Measurements from ENCODE around the gene SLC16A2.
"Not testable (repeated sequence)": the region's sequence is repeated elsewhere in the genome, so short reads cannot be mapped to it uniquely, and the experiment has no call there.

SLC16A2 gene

GRCh38 chrX:74448669-74449068 is 27.4 kb downstream of the SLC16A2 start:
- no peak for DNase-seq

- DNase-seq: no peak
These were observed 28.1 kb downstream of the SLC16A2 start for GRCh38 chrX:74449322-74449936.

- DNase-seq: no peak
These were observed 28.6 kb downstream of the SLC16A2 start for GRCh38 chrX:74449937-74450330.

- DNase-seq: no peak
These were observed 29.6 kb downstream of the SLC16A2 start for GRCh38 chrX:74450803-74451449.

- DNase-seq: no peak
These were observed 30.3 kb downstream of the SLC16A2 start for GRCh38 chrX:74451450-74452198.

- DNase-seq: no peak
These were observed 30.8 kb downstream of the SLC16A2 start for GRCh38 chrX:74452199-74452481.

- no peak for DNase-seq
These were observed 31.9 kb downstream of the SLC16A2 start for GRCh38 chrX:74453178-74453577.

GRCh38 chrX:74454233-74454632 is 32.9 kb downstream of the SLC16A2 start:
- DNase-seq: not testable (repeated sequence)

GRCh38 chrX:74458736-74459135 is 37.4 kb downstream of the SLC16A2 start:
- DNase-seq: no peak

- no peak for DNase-seq
These were observed 40.1 kb downstream of the SLC16A2 start for GRCh38 chrX:74461384-74461783.

- no peak for DNase-seq
These were observed 43.4 kb downstream of the SLC16A2 start for GRCh38 chrX:74464722-74465121.

- no peak for DNase-seq
These were observed 44.1 kb downstream of the SLC16A2 start for GRCh38 chrX:74465424-74465823.

- DNase-seq: no peak
These were observed 46.4 kb downstream of the SLC16A2 start for GRCh38 chrX:74467656-74468055.

- DNase-seq: not testable (repeated sequence)
These were observed 51.8 kb downstream of the SLC16A2 start for GRCh38 chrX:74473116-74473515.

GRCh38 chrX:74490247-74490646 is 69.0 kb downstream of the SLC16A2 start:
- DNase-seq: no peak

- DNase-seq: no peak
These were observed 71.5 kb downstream of the SLC16A2 start for GRCh38 chrX:74492720-74493201.

GRCh38 chrX:74493806-74494205 is 72.5 kb downstream of the SLC16A2 start:
- DNase-seq: no peak

- DNase-seq: no peak
These were observed 77.6 kb downstream of the SLC16A2 start for GRCh38 chrX:74498924-74499323.

GRCh38 chrX:74500067-74500466 is 78.8 kb downstream of the SLC16A2 start:
- DNase-seq: no peak

GRCh38 chrX:74500555-74500954 is 79.3 kb downstream of the SLC16A2 start:
- no peak for DNase-seq

GRCh38 chrX:74505437-74505836 is 84.1 kb downstream of the SLC16A2 start:
- DNase-seq: no peak

GRCh38 chrX:74506317-74507115 is 85.2 kb downstream of the SLC16A2 start:
- DNase-seq: no peak

- no peak for DNase-seq
These were observed 85.9 kb downstream of the SLC16A2 start for GRCh38 chrX:74507191-74507590.
